Esophagus muscularis mucosa (tissue), 4 donors: Measurements from ENCODE around the gene SLC6A18. TPM values are rescaled to one million over a fixed set of nuclear protein-coding genes. Genes with fewer than 3 reads are reported as not detected.

Experiments used
- DNase-seq: peaks from one replicate; pipeline ENCODE4 v3.0.0-alpha.2; 2017; ENCODE audit errors: extremely low spot score
- H3K27ac ChIP-seq, 4 donors: fragments of 200-600 bp; sonication (generic); replicated peaks in 1 of 4; 1 replicate in 3 of 4; 2 replicates in 1 of 4; pipeline ENCODE4 v1.5.1; 2016 to 2019; ENCODE audit warnings: mild to moderate bottlenecking in 1 of 4
- H3K27me3 ChIP-seq, 4 donors: fragments of 200-600 bp; sonication (generic); one replicate each; pipeline versions ENCODE4 v1.5.1 to v1.6.0; 2016 to 2019
- H3K36me3 ChIP-seq, 4 donors: fragments of 200-600 bp; sonication (generic); one replicate each; pipeline ENCODE4 v1.5.1; 2016 to 2019
- H3K4me1 ChIP-seq, 4 donors: fragments of 200-600 bp; sonication (generic); one replicate each; pipeline ENCODE4 v1.5.1; 2016 to 2019
- H3K4me3 ChIP-seq, 4 donors: fragments of 200-600 bp; sonication (generic); 1 replicate in 2 of 4; 2 replicates in 2 of 4; pipeline ENCODE4 v1.5.1; 2016 to 2019; ENCODE audit warnings: mild to moderate bottlenecking in 4 of 4, moderate library complexity in 1 of 4
- H3K9me3 ChIP-seq, 4 donors: fragments of 200-600 bp; sonication (generic); 1 replicate in 3 of 4; 2 replicates in 1 of 4; pipeline ENCODE4 v1.5.1; 2016 to 2019
- CTCF ChIP-seq, 3 experiments: fragments of 200-600 bp in 2 of 3; fragments of 450-650 bp in 1 of 3; sonication (generic) in 2 of 3; IDR thresholded peaks; one replicate each; pipeline ENCODE4 v1.5.1; 2017 to 2019; ENCODE audit warnings: antibody characterized with exemption in 3 of 3, mild to moderate bottlenecking in 2 of 3, moderate library complexity in 1 of 3
- EP300 ChIP-seq: sonication (generic); formaldehyde crosslinking; IDR thresholded peaks from one replicate; pipeline ENCODE4 v1.6.1; 2017; ENCODE audit warnings: antibody characterized with exemption
- POLR2A ChIP-seq: fragments of 450-650 bp; IDR thresholded peaks from one replicate; pipeline ENCODE4 v1.6.1; 2017; ENCODE audit warnings: antibody characterized with exemption, moderate library complexity, mild to moderate bottlenecking, low read depth
- POLR2AphosphoS5 ChIP-seq, 2 donors: sonication (generic); formaldehyde crosslinking; IDR thresholded peaks; one replicate each; pipeline ENCODE4 v1.6.1; 2017; ENCODE audit warnings: antibody characterized with exemption in 2 of 2
- WGBS: methylation state at CpG from one replicate; pipeline ENCODE4 v1.1.5; 2018; 5-methylcytosine and 5-hydroxymethylcytosine counted together
- intact Hi-C: fragments of 100-400 bp; cut with DNase I; formaldehyde crosslinking; loops from one replicate; pipeline ENCODE4 v1.15.1; 2023
- total RNA-seq, 4 donors: library from RNA; depleted of rRNA; stranded (reverse); fragments of >200 nt; gene quantifications; one replicate each; pipeline versions ENCODE4 v1.1.0 to v1.2.1, GENCODE V29; 2016

Gene SLC6A18
- total RNA-seq, 4 donors from 2014 or later: not detected

- TF ChIP-seq POLR2AphosphoS5 (IDR thresholded peaks at IDR 0.05): no peak
- no peak for TF ChIP-seq EP300
- TF ChIP-seq POLR2A: no peak
- no peak for TF ChIP-seq CTCF (IDR thresholded peaks at IDR 0.05)
- no peaks in the 10 kb centered on the region for H3K4me1 ChIP-seq
- WGBS: 90% methylated on average over 17 of the region's 17 CpGs
- no peaks in the 10 kb centered on the region for H3K36me3 ChIP-seq
- H3K9me3 ChIP-seq: peaks cover 0 to 21% (median 12%) of the 10 kb centered on the region in 4 donors
- intact Hi-C loops: no loop called here
- H3K27ac ChIP-seq: no peak overlapping the region
- H3K27me3 ChIP-seq: peaks cover 0 to 31% (median 0%) of the 10 kb centered on the region in 4 donors
- H3K4me3 ChIP-seq: no peak overlapping the region
- DNase-seq: no peak
Measured at GRCh38 chr5:1257363-1257762, 32.2 kb downstream of the SLC6A18 start.

GRCh38 chr5:1257841-1258240 is 32.7 kb downstream of the SLC6A18 start:
- no peak for TF ChIP-seq EP300
- no peak for TF ChIP-seq POLR2AphosphoS5 (IDR thresholded peaks at IDR 0.05)
- TF ChIP-seq POLR2A: no peak
- no peak for TF ChIP-seq CTCF (IDR thresholded peaks at IDR 0.05)
- H3K4me3 ChIP-seq: no peak overlapping the region
- no peak for DNase-seq
- intact Hi-C loops: no loop called here
- H3K4me1 ChIP-seq: no peaks in the 10 kb centered on the region
- H3K36me3 ChIP-seq: no peaks in the 10 kb centered on the region
- H3K9me3 ChIP-seq: peaks cover 0 to 25% (median 16%) of the 10 kb centered on the region in 4 donors
- WGBS: 93% methylated on average over 7 of the region's 13 CpGs
- H3K27me3 ChIP-seq: peaks cover 0 to 27% (median 0%) of the 10 kb centered on the region in 4 donors
- no peak overlapping the region for H3K27ac ChIP-seq

- H3K27me3 ChIP-seq: peaks cover 0 to 17% (median 0%) of the 10 kb centered on the region in 4 donors
- intact Hi-C loops: no loop called here
- H3K36me3 ChIP-seq: no peaks in the 10 kb centered on the region
- peaks cover 0 to 40% (median 20%) of the 10 kb centered on the region in 4 donors for H3K9me3 ChIP-seq
- no peak overlapping the region for H3K4me3 ChIP-seq
- H3K27ac ChIP-seq: no peak overlapping the region
- WGBS: 94% methylated on average over 23 of the region's 23 CpGs
- no peak for DNase-seq
- H3K4me1 ChIP-seq: no peaks in the 10 kb centered on the region
- TF ChIP-seq POLR2A (no peak), POLR2AphosphoS5 (IDR thresholded peaks at IDR 0.05) (no peak), EP300 (no peak), CTCF (IDR thresholded peaks at IDR 0.05) (no peak)
Measured at GRCh38 chr5:1259806-1260480, 34.8 kb downstream of the SLC6A18 start.

- TF ChIP-seq POLR2AphosphoS5 (IDR thresholded peaks at IDR 0.05) (no peak), CTCF (IDR thresholded peaks at IDR 0.05) (no peak), POLR2A (no peak), EP300 (no peak)
- H3K27me3 ChIP-seq: peaks cover 0 to 24% (median 0%) of the 10 kb centered on the region in 4 donors
- WGBS: 88% methylated on average over 10 of the region's 10 CpGs
- no peaks in the 10 kb centered on the region for H3K36me3 ChIP-seq
- H3K4me3 ChIP-seq: no peak overlapping the region
- no peaks in the 10 kb centered on the region for H3K4me1 ChIP-seq
- intact Hi-C loops: no loop called here
- H3K9me3 ChIP-seq: peaks cover 0 to 40% (median 20%) of the 10 kb centered on the region in 4 donors
- DNase-seq: no peak
- H3K27ac ChIP-seq: no peak overlapping the region
Measured at GRCh38 chr5:1261643-1262042, 36.5 kb downstream of the SLC6A18 start.
